NCI-H1930 (cell line): ENCODE measurements around the gene SIN3A.
A peak's percentile ranks its signal among the peaks of the same experiment; 100 is the strongest.
"Not testable (repeated sequence)": the region's sequence is repeated elsewhere in the genome, so short reads cannot be mapped to it uniquely, and the experiment has no call there.

Experiments
- DNase-seq, 2 experiments: peaks; one replicate each; lab custom pipeline; 2025; lab: John Stamatoyannopoulos, UW

The SIN3A gene

GRCh38 chr15:75451674-75452363 is at the start of gene SIN3A:
SIN3A (minus strand) TSS chr15:75451690; CDS start chr15:75430375, 21,315 bp downstream.
- peak; percentile 97 to 98 for DNase-seq

GRCh38 chr15:75493732-75494131 is 42.2 kb upstream of the SIN3A start:
- no peak for DNase-seq

GRCh38 chr15:75483961-75484360 is 32.5 kb upstream of the SIN3A start:
- DNase-seq = no peak

- DNase-seq = not testable (repeated sequence)
Measured at GRCh38 chr15:75483556-75483955, 32.1 kb upstream of the SIN3A start.

GRCh38 chr15:75483106-75483505 is 31.6 kb upstream of the SIN3A start:
- no peak for DNase-seq

GRCh38 chr15:75480463-75480862 is 29.0 kb upstream of the SIN3A start:
- not testable (repeated sequence) for DNase-seq

- DNase-seq = no peak
Measured at GRCh38 chr15:75479670-75480069, 28.2 kb upstream of the SIN3A start.

GRCh38 chr15:75477094-75477493 is 25.6 kb upstream of the SIN3A start:
- DNase-seq = not testable (repeated sequence)

GRCh38 chr15:75468913-75469598 is 17.6 kb upstream of the SIN3A start:
- no peak for DNase-seq

GRCh38 chr15:75460646-75461045 is 9.2 kb upstream of the SIN3A start:
- DNase-seq = no peak

GRCh38 chr15:75459581-75459980 is 8.1 kb upstream of the SIN3A start:
- no peak for DNase-seq

- DNase-seq = no peak
Measured at GRCh38 chr15:75456710-75457109, 5.2 kb upstream of the SIN3A start.

- DNase-seq = peak in 1 of 2 experiments; percentile 5
Measured at GRCh38 chr15:75455982-75456531, 4.6 kb upstream of the SIN3A start.

- DNase-seq = peak; percentile 18 to 28
Measured at GRCh38 chr15:75455424-75455981, 4.0 kb upstream of the SIN3A start.

GRCh38 chr15:75454471-75455378 is 3.2 kb upstream of the SIN3A start:
- DNase-seq = peak in 1 of 2 experiments; percentile 21

- DNase-seq = peak; percentile 96 to 97
Measured at GRCh38 chr15:75453703-75454470, 2.4 kb upstream of the SIN3A start.

- peak in 1 of 2 experiments; percentile 33 for DNase-seq
Measured at GRCh38 chr15:75452865-75453702, 1.6 kb upstream of the SIN3A start.

- DNase-seq = peak; percentile 27 to 57
Measured at GRCh38 chr15:75452364-75452864, 924 bp upstream of the SIN3A start.

- DNase-seq = no peak
Measured at GRCh38 chr15:75451202-75451673, 252 bp downstream of the SIN3A start.
